ENCODE data around the gene ARL6IP1.
"Not testable (repeated sequence)": the region's sequence is repeated elsewhere in the genome, so short reads cannot be mapped to it uniquely, and the experiment has no call there.

GRCh38 chr16:18774651-18775050 lies 26.7 kb downstream of the ARL6IP1 start:
- not testable (repeated sequence) for TF ChIP-seq MAX (IDR thresholded peaks at IDR 0.05); REST (IDR thresholded peaks at IDR 0.05); RAD21 (IDR thresholded peaks at IDR 0.05); TAF1 (conservative IDR thresholded peaks at IDR 0.05); SP1 (IDR thresholded peaks at IDR 0.05); GABPA (IDR thresholded peaks at IDR 0.05 in 1 of 2, conservative IDR thresholded peaks at IDR 0.05 in 1 of 2); YY1 (IDR thresholded peaks at IDR 0.05); JUND (IDR thresholded peaks at IDR 0.05); FOXA1 (IDR thresholded peaks at IDR 0.05); NR2F2 (IDR thresholded peaks at IDR 0.05); ZBTB33 (IDR thresholded peaks at IDR 0.05)
- TF ChIP-seq, protein P1, sequence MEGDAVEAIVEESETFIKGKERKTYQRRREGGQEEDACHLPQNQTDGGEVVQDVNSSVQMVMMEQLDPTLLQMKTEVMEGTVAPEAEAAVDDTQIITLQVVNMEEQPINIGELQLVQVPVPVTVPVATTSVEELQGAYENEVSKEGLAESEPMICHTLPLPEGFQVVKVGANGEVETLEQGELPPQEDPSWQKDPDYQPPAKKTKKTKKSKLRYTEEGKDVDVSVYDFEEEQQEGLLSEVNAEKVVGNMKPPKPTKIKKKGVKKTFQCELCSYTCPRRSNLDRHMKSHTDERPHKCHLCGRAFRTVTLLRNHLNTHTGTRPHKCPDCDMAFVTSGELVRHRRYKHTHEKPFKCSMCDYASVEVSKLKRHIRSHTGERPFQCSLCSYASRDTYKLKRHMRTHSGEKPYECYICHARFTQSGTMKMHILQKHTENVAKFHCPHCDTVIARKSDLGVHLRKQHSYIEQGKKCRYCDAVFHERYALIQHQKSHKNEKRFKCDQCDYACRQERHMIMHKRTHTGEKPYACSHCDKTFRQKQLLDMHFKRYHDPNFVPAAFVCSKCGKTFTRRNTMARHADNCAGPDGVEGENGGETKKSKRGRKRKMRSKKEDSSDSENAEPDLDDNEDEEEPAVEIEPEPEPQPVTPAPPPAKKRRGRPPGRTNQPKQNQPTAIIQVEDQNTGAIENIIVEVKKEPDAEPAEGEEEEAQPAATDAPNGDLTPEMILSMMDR (IDR thresholded peaks at IDR 0.05; ENCODE audit: low read depth, low read length, missing input control): not testable (repeated sequence)
- TF ChIP-seq, protein P2, sequence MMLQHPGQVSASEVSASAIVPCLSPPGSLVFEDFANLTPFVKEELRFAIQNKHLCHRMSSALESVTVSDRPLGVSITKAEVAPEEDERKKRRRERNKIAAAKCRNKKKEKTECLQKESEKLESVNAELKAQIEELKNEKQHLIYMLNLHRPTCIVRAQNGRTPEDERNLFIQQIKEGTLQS (IDR thresholded peaks at IDR 0.05): not testable (repeated sequence)

All from liver (tissue), 3 donors.